ENCODE results near the gene GPC6.

Gene GPC6

GRCh38 chr13:93686399-93686798 is 459.8 kb downstream of the GPC6 start:
- no peak for DNase-seq (ENCODE audit: extremely low read depth, low read depth)
- no peak for TF ChIP-seq CTCF (IDR thresholded peaks at IDR 0.05; ENCODE audit: low read depth, low read length)

GRCh38 chr13:93687261-93687660 is 460.7 kb downstream of the GPC6 start:
- DNase-seq (ENCODE audit: extremely low read depth, low read depth): no peak
- no peak for TF ChIP-seq CTCF (IDR thresholded peaks at IDR 0.05; ENCODE audit: low read depth, low read length)

GRCh38 chr13:93689333-93689732 is 462.7 kb downstream of the GPC6 start:
- DNase-seq (ENCODE audit: extremely low read depth, low read depth): no peak
- no peak for TF ChIP-seq CTCF (IDR thresholded peaks at IDR 0.05; ENCODE audit: low read depth, low read length)

GRCh38 chr13:93690139-93690538 is 463.5 kb downstream of the GPC6 start:
- DNase-seq (ENCODE audit: extremely low read depth, low read depth): no peak

GRCh38 chr13:93698016-93698613 is 471.5 kb downstream of the GPC6 start:
- no peak for TF ChIP-seq CTCF (IDR thresholded peaks at IDR 0.05; ENCODE audit: low read depth, low read length)

More at GRCh38 chr13:93690139-93690538, 463.5 kb downstream of the GPC6 start:
- TF ChIP-seq CTCF (IDR thresholded peaks at IDR 0.05; ENCODE audit: low read depth, low read length): no peak

GRCh38 chr13:93700115-93700514 is 473.5 kb downstream of the GPC6 start:
- DNase-seq (ENCODE audit: extremely low read depth, low read depth): no peak
- no peak for TF ChIP-seq CTCF (IDR thresholded peaks at IDR 0.05; ENCODE audit: low read depth, low read length)

More at GRCh38 chr13:93698016-93698613, 471.5 kb downstream of the GPC6 start:
- DNase-seq (ENCODE audit: extremely low read depth, low read depth): no peak

GRCh38 chr13:93708308-93709075 is 481.9 kb downstream of the GPC6 start:
- no peak for DNase-seq (ENCODE audit: extremely low read depth, low read depth)
- no peak for TF ChIP-seq CTCF (IDR thresholded peaks at IDR 0.05; ENCODE audit: low read depth, low read length)

Data from AG09319 (cell line).